ENCODE results near the gene ROMO1.

DNA sequence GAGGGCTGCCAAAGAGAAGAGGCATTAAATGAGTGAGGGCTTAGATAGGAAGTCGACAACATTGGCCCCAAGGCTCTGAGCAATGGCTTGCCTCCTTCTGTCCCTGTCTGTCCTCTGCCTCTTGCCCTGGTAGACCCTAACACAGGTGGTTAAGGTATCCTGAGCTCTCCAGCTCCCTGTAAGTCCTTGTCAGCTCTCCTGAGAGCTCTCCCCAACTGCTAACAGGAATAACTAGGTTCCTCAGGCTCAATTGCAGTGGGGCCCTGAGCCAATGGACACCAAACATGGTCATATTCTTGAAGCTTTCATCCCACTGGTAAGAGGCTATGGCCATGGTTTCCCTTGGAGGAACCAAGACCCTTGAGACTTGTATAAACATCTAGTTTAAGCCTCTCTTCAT, 29.5 kb upstream of the ROMO1 start:
- no peak for TF ChIP-seq RAD21 (IDR thresholded peaks at IDR 0.05; ENCODE audit: insufficient read depth, low read depth, low read length)
- TF ChIP-seq EP300 (IDR thresholded peaks at IDR 0.05; ENCODE audit: borderline replicate concordance in 1 of 2, control insufficient read depth in 1 of 2, low read depth in 2 of 2, low read length in 2 of 2): no peak
- no peak for TF ChIP-seq SP1 (IDR thresholded peaks at IDR 0.05; ENCODE audit: low read depth, low read length)
- TF ChIP-seq, protein P1, sequence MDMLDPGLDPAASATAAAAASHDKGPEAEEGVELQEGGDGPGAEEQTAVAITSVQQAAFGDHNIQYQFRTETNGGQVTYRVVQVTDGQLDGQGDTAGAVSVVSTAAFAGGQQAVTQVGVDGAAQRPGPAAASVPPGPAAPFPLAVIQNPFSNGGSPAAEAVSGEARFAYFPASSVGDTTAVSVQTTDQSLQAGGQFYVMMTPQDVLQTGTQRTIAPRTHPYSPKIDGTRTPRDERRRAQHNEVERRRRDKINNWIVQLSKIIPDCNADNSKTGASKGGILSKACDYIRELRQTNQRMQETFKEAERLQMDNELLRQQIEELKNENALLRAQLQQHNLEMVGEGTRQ (IDR thresholded peaks at IDR 0.05; ENCODE audit: borderline replicate concordance, low read depth, low read length): no peak
- TF ChIP-seq CEBPZ (IDR thresholded peaks at IDR 0.05; ENCODE audit: low read depth, low read length): no peak
- TF ChIP-seq SRF (IDR thresholded peaks at IDR 0.05; ENCODE audit: low read depth in 2 of 2, low read length in 2 of 2): no peak
- no peak for TF ChIP-seq TCF7 (IDR thresholded peaks at IDR 0.05; ENCODE audit: borderline replicate concordance)
- TF ChIP-seq SIN3A (IDR thresholded peaks at IDR 0.05; ENCODE audit: low read depth, low read length): no peak
- TF ChIP-seq, protein P2, sequence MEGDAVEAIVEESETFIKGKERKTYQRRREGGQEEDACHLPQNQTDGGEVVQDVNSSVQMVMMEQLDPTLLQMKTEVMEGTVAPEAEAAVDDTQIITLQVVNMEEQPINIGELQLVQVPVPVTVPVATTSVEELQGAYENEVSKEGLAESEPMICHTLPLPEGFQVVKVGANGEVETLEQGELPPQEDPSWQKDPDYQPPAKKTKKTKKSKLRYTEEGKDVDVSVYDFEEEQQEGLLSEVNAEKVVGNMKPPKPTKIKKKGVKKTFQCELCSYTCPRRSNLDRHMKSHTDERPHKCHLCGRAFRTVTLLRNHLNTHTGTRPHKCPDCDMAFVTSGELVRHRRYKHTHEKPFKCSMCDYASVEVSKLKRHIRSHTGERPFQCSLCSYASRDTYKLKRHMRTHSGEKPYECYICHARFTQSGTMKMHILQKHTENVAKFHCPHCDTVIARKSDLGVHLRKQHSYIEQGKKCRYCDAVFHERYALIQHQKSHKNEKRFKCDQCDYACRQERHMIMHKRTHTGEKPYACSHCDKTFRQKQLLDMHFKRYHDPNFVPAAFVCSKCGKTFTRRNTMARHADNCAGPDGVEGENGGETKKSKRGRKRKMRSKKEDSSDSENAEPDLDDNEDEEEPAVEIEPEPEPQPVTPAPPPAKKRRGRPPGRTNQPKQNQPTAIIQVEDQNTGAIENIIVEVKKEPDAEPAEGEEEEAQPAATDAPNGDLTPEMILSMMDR (IDR thresholded peaks at IDR 0.05 in 2 of 3, conservative IDR thresholded peaks at IDR 0.05 in 1 of 3; ENCODE audit: control insufficient read depth in 2 of 3, extremely low read depth in 1 of 3, insufficient read depth in 1 of 3, low read depth in 3 of 3, low read length in 3 of 3): no peak
- no peak for TF ChIP-seq CHD4 (IDR thresholded peaks at IDR 0.05)

Data from GM12878 (cell line).